ENCODE data around the gene BDP1. TPM values are rescaled to one million over a fixed set of nuclear protein-coding genes. Genes with fewer than 3 reads are reported as not detected.
"Not testable (repeated sequence)": the region's sequence is repeated elsewhere in the genome, so short reads cannot be mapped to it uniquely, and the experiment has no call there.

Gene BDP1
- total and polyA plus RNA-seq, 7 experiments from 2014 or later = 8.9 to 48.7 (median 35.5) TPM

DNA sequence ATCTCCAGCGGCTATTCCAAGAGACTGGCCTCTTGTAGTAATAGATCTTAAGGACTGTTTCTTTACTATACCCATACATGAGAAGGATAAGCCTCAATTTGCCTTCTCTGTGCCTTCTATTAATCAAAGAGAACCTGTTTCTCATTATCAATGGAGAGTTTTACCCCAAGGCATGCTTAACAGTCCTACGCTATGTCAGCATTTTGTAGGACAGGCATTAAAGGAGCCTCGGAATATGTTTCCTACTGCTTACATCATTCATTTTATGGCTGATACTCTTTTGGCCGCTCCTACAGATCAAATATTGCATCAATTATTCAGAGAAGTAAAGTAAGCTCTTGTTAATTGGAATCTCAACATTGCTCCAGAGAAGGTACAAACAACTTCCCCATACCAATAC, 120.1 kb downstream of the BDP1 start:
- DNase-seq; H3K36me3 ChIP-seq (ENCODE audit: control insufficient read depth in 2 of 3, insufficient read depth in 3 of 3, low read length in 3 of 3); H3K4me1 Mint-ChIP-seq; H3K9me3 Mint-ChIP-seq; H3K4me1 ChIP-seq (ENCODE audit: control insufficient read depth in 2 of 2, insufficient read depth in 2 of 2, low read length in 2 of 2); H3K27me3 ChIP-seq (ENCODE audit: control insufficient read depth in 2 of 2, insufficient read depth in 2 of 2, low read length in 2 of 2); H3K27ac ChIP-seq (ENCODE audit: low read depth, low read length); H3K27me3 Mint-ChIP-seq; CTCF ChIA-PET; intact Hi-C loops (cut with micrococcal nuclease); H3K27ac Mint-ChIP-seq; POLR2A ChIA-PET; H3K4me3 ChIP-seq (ENCODE audit: low read length); H3K9me3 ChIP-seq (ENCODE audit: control insufficient read depth in 2 of 3, low read length in 3 of 3); ATAC-seq; H3K4me3 Mint-ChIP-seq: not testable (repeated sequence)
- H3K36me3 Mint-ChIP-seq = peaks cover 10 to 45% (median 28%) of the 10 kb centered on the region in 5 donors

DNA sequence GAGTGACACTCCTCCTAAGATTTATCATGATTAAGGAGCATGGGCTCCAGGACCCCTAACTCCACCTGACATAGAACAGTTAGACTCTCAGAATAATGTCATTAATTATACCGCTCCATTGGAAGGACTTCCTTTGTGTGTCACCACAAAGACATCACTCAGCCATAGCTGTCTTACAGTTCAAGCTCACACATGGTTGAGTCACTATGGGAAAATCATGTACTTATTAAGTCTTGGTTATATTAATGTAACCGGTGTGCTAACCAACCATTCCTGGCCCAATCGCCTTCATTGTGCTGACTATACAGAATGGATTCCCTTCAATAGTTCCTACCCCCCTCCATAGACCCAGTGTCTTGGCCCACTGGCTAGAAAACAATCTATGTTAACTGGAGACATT, 120.8 kb downstream of the BDP1 start:
- H3K4me3 ChIP-seq (ENCODE audit: low read length) = no peak overlapping the region
- H3K27ac ChIP-seq (ENCODE audit: low read depth, low read length) = no peak overlapping the region
- no peak for DNase-seq
- no peaks in the 10 kb centered on the region for H3K4me1 ChIP-seq (ENCODE audit: control insufficient read depth in 2 of 2, insufficient read depth in 2 of 2, low read length in 2 of 2)
- Mint-ChIP-seq H3K9me3 (peaks cover 0 to 4% (median 0%) of the 10 kb centered on the region in 11 donors), H3K4me1 (no peaks in the 10 kb centered on the region), H3K36me3 (peaks cover 10 to 45% (median 28%) of the 10 kb centered on the region in 5 donors), H3K4me3 (no peak overlapping the region), H3K27me3 (no peaks in the 10 kb centered on the region), H3K27ac (no peak overlapping the region)
- no peak for ATAC-seq
- POLR2A ChIA-PET = no interaction called here
- peaks cover 0 to 3% (median 0%) of the 10 kb centered on the region in 3 experiments for H3K36me3 ChIP-seq (ENCODE audit: control insufficient read depth in 2 of 3, insufficient read depth in 3 of 3, low read length in 3 of 3)
- CTCF ChIA-PET = no interaction called here
- intact Hi-C loops (cut with micrococcal nuclease) = no loop called here
- H3K9me3 ChIP-seq (ENCODE audit: control insufficient read depth in 2 of 3, low read length in 3 of 3) = no peaks in the 10 kb centered on the region
- H3K27me3 ChIP-seq (ENCODE audit: control insufficient read depth in 2 of 2, insufficient read depth in 2 of 2, low read length in 2 of 2) = no peaks in the 10 kb centered on the region

DNA sequence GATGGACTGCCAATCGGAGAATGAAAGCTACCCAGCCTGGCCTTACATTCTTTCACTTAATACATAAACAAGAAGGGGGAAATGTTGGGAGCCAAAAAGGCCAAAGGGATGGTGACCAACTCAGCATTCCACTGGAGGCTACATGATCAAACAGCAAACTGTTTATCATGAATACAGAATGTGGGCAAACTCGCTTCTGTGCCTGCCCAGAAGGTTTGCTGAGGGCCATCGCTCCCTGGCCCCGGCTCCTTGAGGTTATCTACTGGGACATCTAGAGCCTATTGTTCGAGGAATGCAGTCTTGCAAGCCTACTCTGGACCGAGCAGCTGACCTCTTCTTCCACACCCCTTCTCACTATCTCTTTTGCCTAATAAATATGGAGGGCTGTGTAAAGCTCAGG, 122.4 kb downstream of the BDP1 start:
- ATAC-seq; CTCF ChIA-PET; DNase-seq; H3K9me3 Mint-ChIP-seq; H3K4me1 Mint-ChIP-seq; H3K27ac Mint-ChIP-seq; intact Hi-C loops (cut with micrococcal nuclease); H3K4me3 ChIP-seq (ENCODE audit: low read length); H3K9me3 ChIP-seq (ENCODE audit: control insufficient read depth in 2 of 3, low read length in 3 of 3); H3K27ac ChIP-seq (ENCODE audit: low read depth, low read length); H3K36me3 ChIP-seq (ENCODE audit: control insufficient read depth in 2 of 3, insufficient read depth in 3 of 3, low read length in 3 of 3); H3K27me3 ChIP-seq (ENCODE audit: control insufficient read depth in 2 of 2, insufficient read depth in 2 of 2, low read length in 2 of 2); H3K4me3 Mint-ChIP-seq; H3K27me3 Mint-ChIP-seq; H3K4me1 ChIP-seq (ENCODE audit: control insufficient read depth in 2 of 2, insufficient read depth in 2 of 2, low read length in 2 of 2); POLR2A ChIA-PET: not testable (repeated sequence)
- H3K36me3 Mint-ChIP-seq = peaks cover 10 to 43% (median 28%) of the 10 kb centered on the region in 5 donors

DNA sequence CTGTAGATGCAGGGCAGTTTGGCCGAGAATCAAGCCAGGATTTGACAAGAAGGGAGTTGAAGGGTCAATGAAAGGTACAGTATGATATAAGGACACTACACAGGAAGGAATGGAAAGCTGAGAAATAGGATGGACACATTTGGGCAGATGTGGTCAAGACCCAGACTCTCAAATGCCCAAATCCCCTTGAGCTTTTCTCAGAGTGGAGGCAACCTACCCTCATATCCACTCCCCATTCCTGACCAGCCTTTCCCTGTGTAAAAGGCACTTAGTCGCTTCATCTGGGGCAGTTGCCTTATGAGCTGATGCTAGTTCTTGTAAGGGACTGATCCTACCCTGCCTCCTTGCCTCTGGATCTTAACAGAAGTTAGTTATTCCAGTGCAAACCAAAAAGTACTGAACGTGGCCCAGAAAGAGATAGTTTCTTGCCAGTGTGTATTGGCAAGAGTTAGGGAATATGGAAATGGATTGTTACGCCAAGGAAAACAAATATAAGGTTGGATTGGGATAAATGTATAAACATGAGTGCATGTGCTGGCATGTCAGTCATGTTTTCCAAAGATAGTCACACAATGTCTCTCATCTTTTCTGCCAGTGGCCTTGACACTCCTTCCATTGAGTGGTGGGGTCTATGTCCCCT, 127.6 kb downstream of the BDP1 start:
- H3K4me1 Mint-ChIP-seq = peaks cover under 1 to 17% (median 7%) of the 10 kb centered on the region in 7 donors
- Histone ChIP-seq H3K4me3 (ENCODE audit: low read length) (no peak overlapping the region), H3K27me3 (ENCODE audit: control insufficient read depth in 2 of 2, insufficient read depth in 2 of 2, low read length in 2 of 2) (no peaks in the 10 kb centered on the region), H3K9me3 (ENCODE audit: control insufficient read depth in 2 of 3, low read length in 3 of 3) (no peaks in the 10 kb centered on the region), H3K27ac (ENCODE audit: low read depth, low read length) (no peak overlapping the region), H3K36me3 (ENCODE audit: control insufficient read depth in 2 of 3, insufficient read depth in 3 of 3, low read length in 3 of 3) (peaks cover 0 to 6% (median 0%) of the 10 kb centered on the region in 3 experiments), H3K4me1 (ENCODE audit: control insufficient read depth in 2 of 2, insufficient read depth in 2 of 2, low read length in 2 of 2) (peaks cover 4 to 12% of the 10 kb centered on the region in 2 donors)
- CTCF ChIA-PET = no interaction called here
- no peak overlapping the region for H3K4me3 Mint-ChIP-seq
- H3K9me3 Mint-ChIP-seq = peaks cover 0 to 2% (median 0%) of the 10 kb centered on the region in 11 donors
- H3K36me3 Mint-ChIP-seq = peaks cover 3 to 8% (median 3%) of the 10 kb centered on the region in 5 donors
- ATAC-seq (no peak), DNase-seq (no peak)
- POLR2A ChIA-PET = interaction anchor here (0.9 kb wide), 1 partner anchor 17 kb away, joined by 4 read pairs; no protein-coding TSS in a partner anchor
- no peaks in the 10 kb centered on the region for H3K27me3 Mint-ChIP-seq
- intact Hi-C loops (cut with micrococcal nuclease) = loop anchor here in 1 of 2 donors (10.0 kb wide), 1 partner anchor 1982 kb away; the partner anchor contains the start of genes ANKRA2 and UTP15
- H3K27ac Mint-ChIP-seq = no peak overlapping the region

DNA sequence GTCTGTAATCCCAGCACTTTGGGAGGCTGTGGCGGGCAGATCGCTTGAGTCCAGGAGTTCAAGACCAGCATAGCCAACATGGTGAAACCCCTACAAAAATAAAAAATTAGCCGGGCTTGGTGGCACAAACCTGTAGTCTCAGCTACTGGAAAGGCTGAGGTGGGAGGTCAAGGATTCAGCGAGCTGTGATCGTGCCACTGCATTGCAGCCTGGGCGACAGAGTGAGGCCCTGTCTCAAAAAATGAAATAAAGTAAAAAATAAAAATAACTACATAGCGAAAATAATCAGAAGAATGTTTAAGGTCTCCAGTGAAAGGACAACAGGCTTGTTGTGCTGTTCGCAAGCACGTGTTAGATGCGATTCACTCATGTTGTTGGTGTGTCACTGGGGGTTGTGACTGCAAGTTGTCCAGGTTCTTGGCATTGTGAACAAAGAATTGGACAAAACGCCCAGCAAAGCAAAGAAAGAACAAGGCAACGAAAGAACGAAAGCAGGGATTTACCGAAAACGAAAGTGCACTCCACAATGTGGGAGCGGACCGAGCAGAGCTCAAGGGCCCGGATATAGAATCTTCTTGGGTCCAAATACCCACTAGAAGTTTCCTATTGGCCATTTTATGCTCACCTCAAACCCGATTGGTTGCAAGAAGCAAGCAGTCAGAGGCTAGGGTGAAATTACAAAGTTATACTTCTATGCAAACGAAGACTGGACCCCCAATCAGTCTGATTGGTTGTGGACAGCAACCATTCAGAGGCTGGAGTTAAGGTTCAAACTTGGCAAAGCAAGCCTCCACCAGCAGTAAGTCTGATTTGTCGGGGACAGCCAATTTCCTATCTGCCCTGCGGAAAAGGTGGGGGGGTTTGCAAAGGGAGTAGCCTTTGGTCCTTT, 130.8 kb downstream of the BDP1 start:
- H3K27me3 Mint-ChIP-seq = no peaks in the 10 kb centered on the region
- peaks cover 0 to 17% (median 4%) of the 10 kb centered on the region in 5 donors for H3K36me3 Mint-ChIP-seq
- peaks cover 0 to 2% (median 0%) of the 10 kb centered on the region in 11 donors for H3K9me3 Mint-ChIP-seq
- intact Hi-C loops (cut with micrococcal nuclease) = loop anchor here (5.0 to 10.0 kb wide), 3 partner anchors 721 to 1979 kb away; partner anchors contain the start of genes MRPS27 (in 2 of the 2), PTCD2 (in 2 of the 2), ANKRA2 (in 1 of the 2) and UTP15 (in 1 of the 2)
- no peak for DNase-seq
- CTCF ChIA-PET = interaction anchor here (0.6 kb wide), 1 partner anchor 9 kb away, joined by 4 read pairs; no protein-coding TSS in a partner anchor
- H3K27ac Mint-ChIP-seq = peak overlapping the region; percentile 85 to 99 (median 97)
- H3K9me3 ChIP-seq (ENCODE audit: control insufficient read depth in 2 of 3, low read length in 3 of 3) = no peaks in the 10 kb centered on the region
- peaks cover 0 to 3% (median 0%) of the 10 kb centered on the region in 3 experiments for H3K36me3 ChIP-seq (ENCODE audit: control insufficient read depth in 2 of 3, insufficient read depth in 3 of 3, low read length in 3 of 3)
- peak overlapping the region; percentile 87 for H3K27ac ChIP-seq (ENCODE audit: low read depth, low read length)
- no peaks in the 10 kb centered on the region for H3K27me3 ChIP-seq (ENCODE audit: control insufficient read depth in 2 of 2, insufficient read depth in 2 of 2, low read length in 2 of 2)
- POLR2A ChIA-PET = interaction anchor here (0.7 to 2.2 kb wide), 2 partner anchors 15 to 37 kb away, joined by 3 to 10 read pairs; no protein-coding TSS in a partner anchor
- peak overlapping the region; percentile 98 for H3K4me3 ChIP-seq (ENCODE audit: low read length)
- peak overlapping the region; percentile 87 to 99 (median 94) for H3K4me3 Mint-ChIP-seq
- peaks cover 16 to 34% of the 10 kb centered on the region in 2 donors for H3K4me1 ChIP-seq (ENCODE audit: control insufficient read depth in 2 of 2, insufficient read depth in 2 of 2, low read length in 2 of 2)
- H3K4me1 Mint-ChIP-seq = peaks cover 26 to 49% (median 36%) of the 10 kb centered on the region in 7 donors
- peak; percentile 0 for ATAC-seq

Measured in naive thymus-derived CD4-positive, alpha-beta T cell (primary cell).